GM18909 (cell line): Measurements from ENCODE around the gene REV3L.

Experiments
- ATAC-seq: cut with Tn5 transposase; IDR thresholded peaks from one replicate; pipeline ENCODE4 v1.9.1; 2021; ENCODE audit warnings: mild to moderate bottlenecking; ENCODE audit not compliant: unreplicated experiment, poor library complexity

Gene REV3L

DNA sequence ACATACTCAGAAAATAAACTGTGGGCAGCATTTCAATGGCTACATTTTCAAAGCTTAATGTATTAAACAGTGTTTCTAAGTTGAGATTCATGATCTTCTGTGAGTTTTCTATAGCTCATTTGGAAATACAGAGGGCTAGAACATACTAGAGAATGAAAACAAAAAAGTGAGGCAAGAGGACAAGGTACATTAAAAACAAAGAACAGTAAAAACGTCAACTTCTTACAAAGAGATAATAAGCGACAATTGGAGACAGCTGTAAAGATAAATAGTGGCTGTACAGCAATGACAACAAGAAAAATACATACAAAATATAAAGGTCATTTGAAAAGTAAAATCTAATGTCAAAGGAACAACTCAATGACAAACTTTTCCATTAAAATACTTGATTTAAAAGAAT, 94.3 kb downstream of the REV3L start:
- no peak for ATAC-seq

DNA sequence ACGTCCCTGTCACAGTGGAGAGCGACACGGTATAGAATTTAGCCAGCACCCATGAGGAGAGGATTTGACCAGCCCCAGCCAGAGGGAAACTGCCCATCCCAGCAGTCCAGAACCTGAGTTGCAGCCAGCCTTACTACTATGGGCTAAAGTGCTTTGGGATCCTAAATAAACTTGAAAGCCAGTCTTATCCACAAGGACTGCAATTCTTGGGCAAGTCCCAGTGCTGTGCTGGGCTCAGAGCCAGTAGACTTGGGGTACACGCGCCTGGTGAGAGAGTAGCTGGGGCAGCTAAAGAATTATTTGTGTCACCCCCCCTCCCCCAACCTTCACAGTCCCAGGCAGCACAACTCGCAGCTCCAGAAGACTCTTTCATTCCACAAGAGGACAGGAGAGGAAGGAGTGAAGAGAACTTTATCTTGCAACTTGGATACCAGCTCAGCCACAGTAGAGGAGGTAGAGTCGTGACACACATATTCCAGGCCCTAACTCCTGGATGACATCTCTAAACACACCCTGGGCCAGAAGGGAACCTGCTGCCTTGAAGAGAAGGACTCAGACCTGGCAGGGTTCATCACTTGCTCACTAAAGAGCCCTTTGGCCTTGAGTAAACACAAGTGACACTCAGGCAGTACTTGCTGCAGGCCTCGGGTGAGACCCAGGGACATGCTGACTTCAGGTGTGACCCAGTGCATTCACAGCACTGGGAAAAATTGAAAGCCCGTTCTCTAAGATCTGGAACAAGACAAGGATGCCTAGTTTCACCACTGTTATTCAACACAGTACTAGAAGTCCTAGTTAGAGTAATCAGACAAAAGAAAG, 100.3 kb downstream of the REV3L start:
- ATAC-seq = no peak

DNA sequence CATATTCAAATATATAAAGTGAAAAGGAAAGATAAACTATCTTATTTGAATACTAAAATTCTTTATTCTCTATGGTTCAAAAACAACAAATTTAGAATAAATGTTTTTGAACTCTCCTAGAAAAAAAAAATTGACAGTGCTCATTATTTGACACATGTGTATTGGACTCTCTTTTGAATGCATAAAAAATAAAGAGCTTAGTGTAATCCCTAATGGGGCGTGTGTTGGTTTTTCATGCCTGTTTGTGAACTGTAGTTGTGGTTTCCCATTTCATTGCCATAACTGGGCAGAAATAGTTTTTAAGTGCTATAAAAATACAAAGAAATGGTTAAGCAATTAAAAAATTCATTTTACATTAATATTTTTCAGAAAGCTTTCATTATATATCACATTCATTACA, 101.3 kb downstream of the REV3L start:
- no peak for ATAC-seq

DNA sequence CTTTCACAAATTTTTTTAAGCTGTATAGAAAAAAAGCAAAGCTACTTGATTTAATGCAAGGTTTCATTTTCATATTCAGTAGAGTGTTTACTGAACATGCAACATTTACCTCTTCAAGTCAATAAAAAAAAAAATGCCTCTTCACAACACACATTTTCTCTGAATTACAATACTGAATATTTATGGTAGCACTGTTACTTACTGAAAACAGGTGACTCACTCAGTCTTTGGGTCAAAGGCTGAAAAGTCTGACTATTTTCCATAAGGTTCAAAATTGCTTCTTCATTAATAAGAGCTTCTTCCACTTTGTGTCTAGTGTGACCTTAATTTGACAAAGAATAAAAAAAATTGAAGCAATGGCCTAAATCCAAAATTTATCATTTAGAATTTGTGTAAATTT, 101.9 kb downstream of the REV3L start:
- ATAC-seq = no peak

DNA sequence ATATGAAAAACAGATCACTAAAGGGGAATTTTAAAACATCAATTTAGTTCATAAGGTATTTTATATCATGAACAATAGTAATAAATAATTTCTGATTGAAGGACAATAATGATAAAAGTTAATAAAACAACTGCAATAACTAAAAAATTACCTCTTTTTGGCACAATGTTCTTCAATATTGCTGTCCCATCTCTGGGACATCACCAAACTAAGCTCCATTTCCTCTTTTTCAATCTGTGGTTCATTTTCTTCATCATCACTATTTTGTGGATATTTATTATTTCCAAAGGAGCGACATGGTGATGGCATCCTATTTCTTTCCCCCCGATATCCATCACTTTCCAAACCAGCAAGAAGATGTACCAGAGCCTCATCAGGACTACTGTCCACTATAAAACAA, 103.2 kb downstream of the REV3L start:
- no peak for ATAC-seq

DNA sequence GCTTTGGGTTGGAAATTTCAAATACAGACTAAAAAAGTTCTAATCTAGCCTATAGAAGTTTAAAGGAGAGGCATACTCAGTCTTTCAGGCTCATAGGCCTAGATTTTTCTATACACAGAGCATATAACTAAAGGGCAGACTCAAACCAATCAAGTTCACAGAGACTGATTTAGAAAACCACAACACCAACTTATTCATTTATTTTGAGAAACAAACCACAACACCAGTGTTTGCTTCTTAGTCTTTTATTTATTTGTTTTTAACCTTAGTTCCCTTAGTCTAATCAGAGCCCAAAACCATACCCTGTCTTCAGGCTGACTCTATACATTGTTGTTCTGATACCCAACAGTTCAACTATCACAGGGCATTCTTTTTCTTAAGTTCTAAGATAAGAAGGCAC, 103.7 kb downstream of the REV3L start:
- ATAC-seq = no peak

DNA sequence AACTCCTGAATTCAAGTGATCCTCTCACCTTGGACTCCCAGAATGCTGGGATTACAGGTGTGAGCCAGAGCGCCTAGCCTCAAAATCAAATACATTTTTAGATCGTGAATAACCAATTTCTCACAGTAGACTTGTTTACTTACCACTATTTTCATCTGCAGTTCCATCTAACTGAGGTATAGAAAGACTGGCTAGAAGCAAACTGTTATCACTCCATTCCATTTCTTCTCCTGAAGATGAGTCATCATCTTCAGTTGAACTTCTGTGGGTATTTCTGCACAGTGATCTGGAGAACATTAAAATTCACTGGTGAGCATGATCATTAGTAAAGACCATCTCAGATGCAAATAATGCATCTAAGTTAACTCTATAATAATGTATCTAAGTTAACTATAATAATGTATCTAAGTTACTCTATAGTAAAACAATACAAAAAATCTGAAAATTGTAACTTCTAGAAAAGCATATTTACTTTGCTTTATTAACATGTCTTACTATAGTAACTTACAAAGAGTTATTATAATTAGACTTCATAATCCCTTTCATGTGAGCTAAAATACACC, 105.4 kb downstream of the REV3L start:
- no peak for ATAC-seq

DNA sequence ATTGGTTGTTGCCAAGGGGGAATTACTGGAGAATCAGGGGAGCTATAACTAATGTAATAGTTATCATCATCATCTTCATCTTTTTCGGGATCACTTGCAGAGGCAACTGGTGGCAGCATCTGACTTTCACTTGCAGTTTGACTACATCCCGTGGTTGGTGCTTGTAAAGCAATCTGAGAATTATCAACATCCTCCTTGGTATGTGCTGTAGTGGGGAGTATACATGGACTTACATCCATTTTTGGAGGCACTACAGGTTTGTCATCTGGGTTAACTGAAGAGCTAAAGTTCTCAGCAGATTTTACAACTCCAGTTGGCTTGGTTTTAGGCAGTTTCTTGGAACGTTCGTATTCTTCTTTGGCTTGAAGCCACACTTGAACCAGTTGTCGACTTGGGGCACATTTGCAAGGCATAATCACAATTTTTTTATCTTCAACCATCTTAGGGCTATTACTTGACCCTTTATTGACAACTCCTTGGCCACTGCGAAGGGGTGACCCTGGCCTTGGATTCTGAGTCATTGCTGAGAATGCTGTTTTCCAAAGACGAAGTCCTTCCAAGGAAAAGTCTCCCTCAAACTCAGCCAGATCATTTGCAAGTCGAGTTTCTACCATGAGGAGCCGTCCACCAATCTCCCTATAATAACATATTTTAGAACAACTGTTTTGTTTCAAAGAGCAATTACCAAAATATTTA, 115.5 kb downstream of the REV3L start:
- peak; percentile 57 for ATAC-seq

DNA sequence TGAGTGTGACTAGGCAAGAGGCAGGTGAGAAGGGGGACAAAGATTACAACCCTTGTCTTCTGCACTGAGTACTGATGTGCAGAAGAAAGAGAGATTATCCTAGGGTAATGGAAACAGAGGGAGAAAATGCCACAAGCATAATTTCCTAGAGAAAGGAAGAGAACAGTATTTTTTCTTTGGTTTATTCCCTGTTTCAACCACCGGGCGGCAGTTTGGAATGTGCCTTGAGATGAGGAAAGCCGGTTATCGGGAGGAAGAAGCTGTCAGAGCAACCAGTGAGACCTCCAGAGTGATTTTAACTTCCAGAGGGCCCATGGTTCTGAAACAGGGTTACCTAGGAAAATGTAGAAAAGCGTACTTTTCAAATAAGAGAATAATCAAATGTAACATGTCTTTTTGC, 121.4 kb downstream of the REV3L start:
- no peak for ATAC-seq

DNA sequence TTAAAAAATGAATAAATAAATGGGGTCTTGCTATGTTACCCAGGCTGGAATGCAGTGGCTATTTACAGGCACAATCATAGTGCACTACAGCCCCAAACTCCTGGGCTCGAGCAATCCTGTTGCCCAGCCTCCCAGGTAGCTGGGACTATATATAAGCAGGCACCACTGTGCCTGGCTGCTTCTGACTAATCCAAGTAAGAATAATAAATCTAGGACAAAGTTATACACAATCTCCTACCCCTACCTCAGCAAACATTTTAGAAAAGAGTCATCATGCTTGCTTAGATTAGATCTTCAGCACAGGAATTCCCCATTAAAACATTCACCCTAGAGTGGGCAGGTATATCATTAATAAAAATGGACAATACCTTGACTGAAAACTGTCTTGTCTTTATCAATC, 124.6 kb downstream of the REV3L start:
- ATAC-seq = no peak

DNA sequence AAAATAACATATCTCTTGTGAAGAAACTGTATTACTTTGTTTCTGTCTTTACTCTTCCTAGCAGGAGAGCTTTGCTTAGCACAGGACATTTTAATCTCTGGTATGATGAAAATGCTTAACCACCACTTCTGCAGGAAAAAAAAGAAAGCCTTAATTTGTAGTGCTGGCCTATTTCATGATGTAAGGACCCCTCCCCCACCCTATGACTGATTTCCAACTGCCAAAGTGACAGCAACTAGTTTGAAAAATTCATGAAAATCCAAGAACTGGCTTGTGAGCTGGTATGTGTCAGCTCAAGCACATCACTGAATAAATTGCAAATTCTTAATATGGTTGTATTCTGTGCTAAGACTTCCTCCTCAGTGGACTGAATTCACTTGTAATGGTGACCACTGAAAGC, 125.3 kb downstream of the REV3L start:
- ATAC-seq = no peak

DNA sequence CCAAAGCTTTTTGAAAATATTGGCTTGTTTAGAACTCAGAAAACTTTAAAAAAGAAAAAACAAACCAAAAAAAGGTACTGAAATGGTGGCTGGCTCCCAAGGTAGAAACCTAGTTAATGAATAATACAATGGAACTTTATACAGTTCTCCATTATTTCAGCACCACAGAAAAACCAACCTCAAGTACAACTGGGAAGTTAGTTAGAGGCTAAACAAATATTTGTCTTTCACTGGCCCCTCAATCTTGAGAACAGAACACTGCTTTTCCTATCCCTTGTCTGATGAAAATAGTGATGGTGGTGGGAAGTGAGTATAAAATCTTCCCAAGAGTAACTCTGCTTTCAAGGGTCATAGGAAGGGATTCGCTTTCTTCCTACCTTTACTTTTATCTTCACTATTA, 126.5 kb downstream of the REV3L start:
- no peak for ATAC-seq

DNA sequence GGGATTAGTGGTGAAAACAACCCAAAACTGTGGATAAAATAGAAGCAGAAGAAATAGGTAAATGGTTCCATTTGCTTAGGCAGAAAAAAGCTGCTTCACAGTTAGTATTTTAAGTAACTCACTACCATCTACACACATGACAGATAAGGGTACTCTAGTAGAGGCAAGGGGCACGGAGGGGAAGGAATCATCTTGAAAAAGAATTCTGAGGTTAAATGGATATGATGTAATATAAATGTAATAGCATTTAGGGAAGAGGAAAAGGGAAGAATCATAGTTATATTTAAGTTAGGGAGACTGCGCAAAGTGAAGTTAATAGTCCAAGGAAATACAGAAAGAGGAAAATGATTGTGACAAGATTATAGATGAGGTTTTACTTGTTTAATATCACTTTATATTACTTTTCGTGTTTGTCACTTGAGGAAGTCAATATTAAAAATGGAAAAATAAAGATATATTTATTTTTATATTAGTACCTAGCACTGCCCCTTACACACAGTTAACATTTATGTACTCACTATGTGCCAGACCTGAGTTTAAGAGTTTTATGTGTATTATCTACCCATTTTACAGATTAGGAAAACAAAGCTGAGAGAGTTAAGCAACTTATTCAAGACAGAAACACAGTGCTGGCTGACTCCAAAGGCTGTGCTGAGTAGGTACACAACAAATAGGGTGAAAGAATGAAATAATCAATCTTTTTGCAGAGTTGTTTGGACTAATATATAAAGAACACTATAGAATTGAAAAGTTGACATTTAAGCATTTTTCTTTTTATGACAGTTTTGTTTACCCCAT, 128.1 kb downstream of the REV3L start:
- ATAC-seq = no peak

DNA sequence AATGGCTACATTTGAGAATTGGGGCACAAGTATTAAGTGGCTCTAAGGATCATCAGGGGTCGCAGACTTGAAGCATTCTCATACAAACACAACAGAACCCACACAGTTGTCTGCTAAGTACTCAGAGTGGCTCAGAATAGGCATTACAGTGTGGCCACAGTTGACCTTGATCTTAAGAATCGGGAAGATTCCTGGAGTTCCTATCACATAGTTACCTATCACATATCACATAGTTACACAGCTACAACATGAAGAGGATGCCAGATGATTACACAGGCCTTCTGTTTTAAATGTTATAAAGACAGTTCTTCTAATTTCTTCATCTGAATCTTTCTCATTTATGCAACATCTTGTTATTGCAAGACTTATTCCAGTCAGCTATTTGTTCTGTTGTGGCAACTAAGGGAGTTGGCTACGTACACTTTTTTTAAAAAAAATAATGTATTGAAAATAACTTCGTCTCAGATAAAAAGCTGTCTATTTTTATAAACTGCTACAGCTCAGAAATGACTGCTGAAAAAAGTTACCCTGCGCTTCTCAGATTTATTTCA, 129.0 kb downstream of the REV3L start:
- no peak for ATAC-seq

DNA sequence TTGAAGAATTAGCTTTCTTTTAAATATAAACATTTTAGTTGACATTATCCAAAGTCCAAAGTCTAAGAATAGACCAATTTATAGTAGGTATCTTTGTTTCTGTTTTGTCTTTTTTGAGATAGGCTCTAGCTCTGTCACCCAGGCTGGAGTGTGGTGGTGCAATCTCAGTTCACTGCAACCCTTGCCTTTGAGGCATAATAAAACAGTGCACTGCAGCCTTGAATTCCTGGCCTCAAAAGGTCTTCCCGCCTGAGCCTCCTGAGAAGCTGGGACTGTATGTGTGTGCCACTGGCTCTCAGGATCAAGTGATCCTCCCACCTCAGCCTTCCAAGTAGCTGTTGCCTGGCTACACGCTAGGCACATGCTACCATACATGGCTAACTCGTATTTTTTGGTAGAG, 135.4 kb downstream of the REV3L start:
- no peak for ATAC-seq

DNA sequence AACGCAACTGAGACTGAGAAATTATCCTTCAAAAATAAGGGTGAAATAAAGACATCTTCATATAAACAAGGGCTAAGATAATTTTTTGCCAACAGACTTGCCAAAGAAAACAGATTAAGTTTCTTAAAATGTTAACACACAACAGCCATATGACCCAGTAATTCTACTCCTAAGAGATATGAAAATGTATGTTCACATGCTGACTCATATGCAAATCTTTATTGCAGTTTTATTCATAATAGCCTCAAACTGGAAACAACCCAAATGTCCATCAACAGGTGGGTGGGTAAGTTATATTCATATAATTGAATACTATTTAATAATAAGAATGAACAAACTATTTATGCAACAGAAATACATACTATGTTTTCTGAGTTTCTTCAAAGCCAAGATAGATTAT, 140.1 kb downstream of the REV3L start:
- no peak for ATAC-seq

DNA sequence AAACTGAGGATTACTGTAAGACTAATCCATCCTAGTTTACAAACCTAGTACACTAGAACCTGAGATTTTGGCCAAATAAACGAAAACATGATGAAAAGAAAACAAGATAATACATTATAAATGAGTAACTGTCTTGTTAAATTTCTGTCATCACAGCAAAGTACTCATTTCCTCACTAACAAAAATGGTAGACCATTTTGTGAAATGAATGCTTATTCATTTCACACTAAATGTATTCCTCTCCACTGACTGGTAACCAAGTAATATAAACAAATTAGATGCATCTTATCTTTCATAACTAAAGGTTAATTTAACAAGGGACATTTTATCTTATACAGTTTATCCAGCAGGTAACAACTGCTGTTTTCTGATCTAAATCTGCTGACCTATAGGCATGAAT, 143.7 kb downstream of the REV3L start:
- ATAC-seq = peak; percentile 44

DNA sequence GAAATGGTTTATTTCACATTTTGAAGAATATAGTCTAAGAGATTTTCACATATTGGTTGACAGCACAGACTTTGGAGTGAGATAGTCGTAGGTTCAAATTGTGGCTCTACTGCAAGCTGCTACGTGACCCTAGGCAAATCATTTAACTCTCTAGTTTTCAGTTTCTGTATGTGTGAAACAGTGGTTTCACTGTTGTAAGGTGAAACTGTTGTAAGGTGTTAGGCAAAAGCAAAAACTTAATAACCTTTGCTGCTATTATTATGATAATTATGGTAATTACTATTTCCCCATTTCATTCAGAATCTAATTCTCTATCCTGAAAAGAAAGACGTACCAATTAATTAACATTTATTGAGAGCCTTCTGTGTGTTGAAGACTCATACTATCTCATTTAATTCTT, 144.2 kb downstream of the REV3L start:
- peak; percentile 99 for ATAC-seq

DNA sequence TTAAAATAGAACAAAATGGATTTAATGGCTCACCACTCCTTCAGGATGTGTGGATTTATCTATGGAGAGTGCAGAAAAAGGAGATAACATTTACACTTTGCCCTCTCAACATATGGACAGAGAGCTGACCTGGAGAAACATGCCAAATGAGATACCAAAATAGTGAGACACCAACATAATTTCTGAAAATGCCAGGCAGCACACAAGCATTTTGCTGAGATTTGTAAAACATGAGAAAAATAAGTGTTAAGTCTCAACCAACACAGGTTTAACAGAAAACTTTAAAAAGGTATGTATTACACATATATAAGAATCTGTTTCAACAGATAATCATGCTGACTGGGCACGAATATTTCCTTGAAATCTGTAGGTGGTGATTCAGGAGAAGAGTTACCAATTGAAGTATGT, 145.2 kb downstream of the REV3L start:
- no peak for ATAC-seq

DNA sequence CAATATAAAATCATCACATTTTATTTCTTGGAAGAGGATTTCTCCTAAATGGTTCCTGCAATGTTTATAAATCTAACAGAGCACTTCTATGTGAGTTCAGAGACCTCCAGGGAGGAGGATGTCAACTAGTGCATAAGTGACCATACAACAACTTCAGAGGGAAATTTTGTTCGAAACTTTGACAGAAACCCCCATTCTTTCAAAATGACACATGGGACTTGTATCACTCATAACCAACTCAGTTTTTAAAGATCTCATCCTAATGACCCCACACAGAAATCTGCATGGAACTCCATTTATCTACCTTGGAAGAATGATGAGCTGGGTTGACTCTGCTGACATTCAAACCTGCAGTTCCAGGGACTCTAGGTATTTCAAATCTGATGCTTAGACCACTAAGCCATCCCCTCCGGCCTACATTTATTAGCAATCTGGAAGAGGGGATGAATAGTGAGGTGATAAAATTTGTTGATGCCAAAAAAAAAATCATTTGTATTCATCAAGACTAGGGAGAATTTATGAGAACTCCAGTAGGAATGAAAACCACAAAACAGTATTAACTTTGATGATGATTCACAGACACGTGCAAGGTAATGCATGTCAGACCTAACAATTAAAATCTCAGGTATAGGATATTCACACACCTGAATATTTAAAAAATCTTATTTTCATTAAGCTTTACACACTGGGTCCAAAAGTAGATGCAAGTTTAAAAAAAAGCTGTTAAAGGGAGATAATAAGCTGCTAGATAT, 153.0 kb downstream of the REV3L start:
- ATAC-seq = peak; percentile 84
